Natural killer cell (primary cell): Measurements from ENCODE around the gene SHB. TPM values are rescaled to one million over a fixed set of nuclear protein-coding genes. Genes with fewer than 3 reads are reported as not detected.

ENCODE experiments used
- ATAC-seq, 3 donors: fragments of 150-1000 bp in 2 of 3; fragments of 200-7000 bp in 1 of 3; cut with Tn5 transposase; 1 replicate in 1 of 3; 2 replicates in 2 of 3; pipeline ENCODE4 v1.10.0; 2021; ENCODE audit warnings: mild to moderate bottlenecking in 2 of 3, moderate library complexity in 2 of 3
- DNase-seq, 2 donors: peaks; one replicate each; pipeline versions ENCODE4 v3.0.0 to v3.0.0-alpha.2; 2013 to 2021; ENCODE audit warnings: mixed read lengths in 1 of 2
- H3K27ac ChIP-seq: one replicate; pipeline ENCODE4 v1.5.1; 2013; ENCODE audit warnings: mild to moderate bottlenecking, low read length
- H3K27me3 ChIP-seq: one replicate; pipeline ENCODE4 v1.6.1; 2013; ENCODE audit warnings: low read length; ENCODE audit not compliant: control insufficient read depth, insufficient read depth
- H3K36me3 ChIP-seq: one replicate; pipeline ENCODE4 v1.6.1; 2013; ENCODE audit warnings: low read length; ENCODE audit not compliant: control insufficient read depth, insufficient read depth
- H3K4me1 ChIP-seq: one replicate; pipeline ENCODE4 v1.6.1; 2013; ENCODE audit warnings: low read length; ENCODE audit not compliant: control insufficient read depth, insufficient read depth
- H3K4me3 ChIP-seq: one replicate; pipeline ENCODE4 v1.5.1; 2013; ENCODE audit warnings: low read length
- H3K9me3 ChIP-seq: one replicate; pipeline ENCODE4 v1.6.1; 2013; ENCODE audit warnings: low read length; ENCODE audit not compliant: control insufficient read depth, insufficient read depth
- H3K27ac Mint-ChIP-seq, 2 donors: one replicate each; pipeline ENCODE4 v1.8.0; 2022; ENCODE audit warnings: mild to moderate bottlenecking in 2 of 2, mixed read lengths in 2 of 2, moderate library complexity in 1 of 2
- H3K27me3 Mint-ChIP-seq, 2 donors: one replicate each; pipeline ENCODE4 v1.8.0; 2022; ENCODE audit warnings: low read depth in 2 of 2, mixed read lengths in 2 of 2
- H3K36me3 Mint-ChIP-seq: one replicate; pipeline ENCODE4 v1.8.0; 2022; ENCODE audit warnings: mixed read lengths
- H3K4me1 Mint-ChIP-seq, 2 donors: one replicate each; pipeline ENCODE4 v1.8.0; 2022; ENCODE audit warnings: mixed read lengths in 2 of 2
- H3K4me3 Mint-ChIP-seq: one replicate; pipeline ENCODE4 v1.8.0; 2022; ENCODE audit warnings: mild to moderate bottlenecking, moderate library complexity, mixed read lengths
- H3K9me3 Mint-ChIP-seq, 2 donors: one replicate each; pipeline ENCODE4 v1.8.0; 2022; ENCODE audit warnings: mixed read lengths in 2 of 2
- WGBS: methylation state at CpG from one replicate; pipeline ENCODE4 v1.1.7; 2013; ENCODE audit warnings: missing lambda C conversion rate; ENCODE audit not compliant: insufficient coverage; 5-methylcytosine and 5-hydroxymethylcytosine counted together
- intact Hi-C: fragments of 100-400 bp; cut with micrococcal nuclease; formaldehyde crosslinking; loops from one replicate; pipeline ENCODE4 v1.14.2; 2022
- total RNA-seq, 4 donors: library from RNA; stranded (reverse); fragments of 120-200 nt in 1 of 4; gene quantifications; one replicate each; pipeline versions ENCODE4 v1.2.3 to v1.2.4, GENCODE V29; 2013 to 2022
- TF ChIP-seq, protein P1 (sequence below): fragments of 200-600 bp; IDR thresholded peaks from one replicate; pipeline ENCODE4 v1.8.0; 2022; ENCODE audit warnings: antibody characterized with exemption

Gene SHB
- total RNA-seq, 3 donors from 2014 or later (not counting 1 experiment from before 2014, with no cell fraction given): 2.7 to 7.1 (median 2.9) TPM

- H3K4me3 Mint-ChIP-seq: no peak overlapping the region
- TF ChIP-seq, protein P1, sequence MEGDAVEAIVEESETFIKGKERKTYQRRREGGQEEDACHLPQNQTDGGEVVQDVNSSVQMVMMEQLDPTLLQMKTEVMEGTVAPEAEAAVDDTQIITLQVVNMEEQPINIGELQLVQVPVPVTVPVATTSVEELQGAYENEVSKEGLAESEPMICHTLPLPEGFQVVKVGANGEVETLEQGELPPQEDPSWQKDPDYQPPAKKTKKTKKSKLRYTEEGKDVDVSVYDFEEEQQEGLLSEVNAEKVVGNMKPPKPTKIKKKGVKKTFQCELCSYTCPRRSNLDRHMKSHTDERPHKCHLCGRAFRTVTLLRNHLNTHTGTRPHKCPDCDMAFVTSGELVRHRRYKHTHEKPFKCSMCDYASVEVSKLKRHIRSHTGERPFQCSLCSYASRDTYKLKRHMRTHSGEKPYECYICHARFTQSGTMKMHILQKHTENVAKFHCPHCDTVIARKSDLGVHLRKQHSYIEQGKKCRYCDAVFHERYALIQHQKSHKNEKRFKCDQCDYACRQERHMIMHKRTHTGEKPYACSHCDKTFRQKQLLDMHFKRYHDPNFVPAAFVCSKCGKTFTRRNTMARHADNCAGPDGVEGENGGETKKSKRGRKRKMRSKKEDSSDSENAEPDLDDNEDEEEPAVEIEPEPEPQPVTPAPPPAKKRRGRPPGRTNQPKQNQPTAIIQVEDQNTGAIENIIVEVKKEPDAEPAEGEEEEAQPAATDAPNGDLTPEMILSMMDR: no peak
- ATAC-seq: no peak
- H3K4me1 Mint-ChIP-seq: no peaks in the 10 kb centered on the region
- Histone ChIP-seq H3K4me3 (no peak overlapping the region), H3K27me3 (no peaks in the 10 kb centered on the region), H3K4me1 (no peaks in the 10 kb centered on the region), H3K27ac (no peak overlapping the region), H3K36me3 (no peaks in the 10 kb centered on the region), H3K9me3 (no peaks in the 10 kb centered on the region)
- peaks cover 2 to 10% of the 10 kb centered on the region in 2 donors for H3K27me3 Mint-ChIP-seq
- intact Hi-C loops: no loop called here
- H3K9me3 Mint-ChIP-seq: no peaks in the 10 kb centered on the region
- 79% methylated on average over 2 of the region's 5 CpGs for WGBS
- DNase-seq: no peak
- H3K36me3 Mint-ChIP-seq: no peaks in the 10 kb centered on the region
- H3K27ac Mint-ChIP-seq: no peak overlapping the region
Observed at GRCh38 chr9:37977851-37978480, 91.1 kb downstream of the SHB start.

DNA sequence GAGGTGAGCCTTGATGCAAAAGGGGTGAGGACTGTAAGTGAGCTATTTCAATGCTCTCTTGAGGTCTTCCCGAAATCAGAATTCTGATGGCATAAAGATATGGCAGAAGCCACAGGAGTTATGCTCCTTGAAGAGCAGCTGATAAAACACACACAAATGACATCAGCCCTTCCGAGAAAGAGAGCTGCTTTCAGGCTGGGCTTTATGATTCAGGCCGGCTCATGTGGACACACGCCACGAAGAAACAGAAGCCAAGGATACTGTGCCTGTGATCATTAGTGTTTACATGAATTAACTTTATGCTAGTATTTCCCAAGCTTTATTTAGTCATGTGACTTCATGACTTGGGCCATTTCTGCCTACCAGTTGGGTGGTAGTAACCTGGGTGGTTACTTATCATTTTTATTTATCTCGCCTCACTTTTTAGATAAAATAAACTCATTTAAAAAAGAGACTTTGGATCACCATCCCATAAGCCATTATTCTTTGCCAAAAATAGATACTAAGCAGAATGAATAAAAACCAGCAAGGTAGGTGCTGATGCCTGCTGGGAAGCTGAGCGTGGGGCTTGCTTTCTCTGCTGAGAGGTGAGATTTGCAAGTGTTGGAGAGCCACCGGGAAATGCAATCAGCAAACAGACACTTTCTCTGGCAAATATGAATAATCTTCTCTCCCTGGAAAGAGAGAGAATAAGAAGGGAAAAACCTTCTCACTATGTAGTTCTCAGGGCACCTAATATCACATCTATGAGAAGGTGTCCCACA is 92.1 kb downstream of the SHB start:
- H3K36me3 ChIP-seq: no peaks in the 10 kb centered on the region
- H3K9me3 ChIP-seq: no peaks in the 10 kb centered on the region
- TF ChIP-seq, protein P1: no peak
- Mint-ChIP-seq H3K27ac (no peak overlapping the region), H3K36me3 (no peaks in the 10 kb centered on the region), H3K27me3 (peaks cover 2 to 10% of the 10 kb centered on the region in 2 donors), H3K4me3 (no peak overlapping the region), H3K4me1 (no peaks in the 10 kb centered on the region), H3K9me3 (no peaks in the 10 kb centered on the region)
- no peak for ATAC-seq
- whole genome bisulfite sequencing: 91% methylated on average over 6 of the region's 8 CpGs
- intact Hi-C loops: no loop called here
- H3K27me3 ChIP-seq: no peaks in the 10 kb centered on the region
- DNase-seq: no peak
- no peak overlapping the region for H3K4me3 ChIP-seq
- no peaks in the 10 kb centered on the region for H3K4me1 ChIP-seq
- no peak overlapping the region for H3K27ac ChIP-seq

DNA sequence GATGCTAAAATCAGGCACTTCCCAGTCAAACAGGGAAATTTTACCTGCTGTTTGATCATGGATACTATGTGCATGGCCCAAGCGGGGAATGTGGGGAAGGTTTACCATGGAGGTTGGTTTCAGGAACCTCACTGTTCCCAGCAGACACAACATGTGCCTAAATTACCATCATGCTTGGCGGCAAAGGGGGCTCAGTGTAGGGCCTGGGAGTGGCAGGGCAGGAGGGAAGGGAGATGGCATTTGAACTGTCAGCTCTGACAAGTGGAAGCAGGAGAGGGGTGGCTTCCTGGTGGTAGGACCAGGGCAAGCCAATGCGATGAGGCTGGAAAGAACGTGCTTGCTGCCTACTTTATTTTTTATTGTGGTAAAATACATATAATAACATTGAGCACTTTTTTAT is 93.4 kb downstream of the SHB start:
- TF ChIP-seq, protein P1: no peak
- H3K27ac Mint-ChIP-seq: no peak overlapping the region
- ATAC-seq: no peak
- Histone ChIP-seq H3K27ac (no peak overlapping the region), H3K4me3 (no peak overlapping the region), H3K27me3 (no peaks in the 10 kb centered on the region), H3K4me1 (no peaks in the 10 kb centered on the region), H3K36me3 (no peaks in the 10 kb centered on the region), H3K9me3 (no peaks in the 10 kb centered on the region)
- no peak overlapping the region for H3K4me3 Mint-ChIP-seq
- no peak for DNase-seq
- WGBS: 95% methylated on average over 2 of the region's 4 CpGs
- H3K27me3 Mint-ChIP-seq: peaks cover 2 to 10% of the 10 kb centered on the region in 2 donors
- H3K36me3 Mint-ChIP-seq: no peaks in the 10 kb centered on the region
- no peaks in the 10 kb centered on the region for H3K9me3 Mint-ChIP-seq
- intact Hi-C loops: no loop called here
- H3K4me1 Mint-ChIP-seq: no peaks in the 10 kb centered on the region
